K562 (cell line): Measurements from ENCODE around the gene ZMYND8.

Experiments used
- BRD4 ChIP-seq: fragments of 200-600 bp; sonication (generic); IDR thresholded peaks from 2 replicates; pipeline ENCODE4 v1.6.1; 2017; ENCODE audit warnings: inconsistent platforms
- EP300 ChIP-seq: IDR thresholded peaks from 2 replicates; pipeline ENCODE4 v1.6.1; 2012; ENCODE audit warnings: low read length, improper control_type of control experiment
- JUND ChIP-seq, 2 experiments: IDR thresholded peaks; 2 replicates in 1 of 2; 3 replicates in 1 of 2; pipeline ENCODE4 v1.6.1; 2011; ENCODE audit warnings: borderline replicate concordance in 2 of 2, low read depth in 2 of 2, low read length in 2 of 2, improper control_type of control experiment in 1 of 2, missing biosample characterization in 1 of 2, missing genetic modification characterization in 1 of 2, missing genetic modification reagents in 1 of 2
- MEF2A ChIP-seq: IDR thresholded peaks from 2 replicates; pipeline ENCODE4 v1.6.1; 2011; ENCODE audit warnings: low read depth, mild to moderate bottlenecking, low read length, moderate library complexity; ENCODE audit not compliant: control insufficient read depth
- POLR2A ChIP-seq: fragments of 450-650 bp; conservative IDR thresholded peaks from 2 replicates; pipeline ENCODE4 v1.6.1; 2016
- POU5F1 ChIP-seq: fragments of 150-350 bp; IDR thresholded peaks from 2 replicates; pipeline ENCODE4 v1.6.1; 2014; ENCODE audit warnings: borderline replicate concordance, low read length, low read depth, mild to moderate bottlenecking; ENCODE audit not compliant: partially characterized antibody
- TF ChIP-seq, protein P1 (sequence below): fragments of 250-450 bp; sonication (Bioruptor Pico); IDR thresholded peaks from 2 replicates; pipeline ENCODE4 v1.4.0; 2020; ENCODE audit warnings: mild to moderate bottlenecking
- TF ChIP-seq, protein P2 (sequence below): sonication (generic); formaldehyde crosslinking; IDR thresholded peaks from 2 replicates; pipeline ENCODE4 v1.5.0; 2020; ENCODE audit warnings: missing genetic modification reagents

DNA sequence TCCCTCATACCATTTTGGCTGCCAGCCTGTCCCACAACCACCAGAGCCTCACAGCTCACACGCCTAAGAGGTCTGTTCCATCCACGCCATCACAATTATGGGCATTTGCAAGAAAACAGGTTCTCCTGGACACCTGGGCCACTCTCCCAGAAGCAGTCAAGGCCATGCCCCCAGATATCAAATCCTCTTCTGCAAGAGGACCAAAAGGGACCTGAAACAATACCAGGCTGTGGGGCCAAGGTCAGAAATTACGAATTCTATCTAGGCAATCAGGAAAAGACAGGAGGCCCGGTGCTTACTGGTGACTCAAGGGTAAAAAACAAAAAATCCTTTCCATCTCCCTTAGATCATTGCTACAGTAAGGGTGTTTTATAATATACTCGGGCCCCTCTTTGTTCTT, 69.8 kb downstream of the ZMYND8 start:
- no peak for TF ChIP-seq BRD4
- no peak for TF ChIP-seq POU5F1
- no peak for TF ChIP-seq POLR2A
- TF ChIP-seq JUND (IDR thresholded peaks at IDR 0.05; ENCODE audit: borderline replicate concordance, low read depth, low read length) = no peak
- no peak for TF ChIP-seq JUND (tag; IDR thresholded peaks at IDR 0.05; ENCODE audit: borderline replicate concordance, low read depth, low read length)
- TF ChIP-seq MEF2A = no peak
- TF ChIP-seq, protein P1, sequence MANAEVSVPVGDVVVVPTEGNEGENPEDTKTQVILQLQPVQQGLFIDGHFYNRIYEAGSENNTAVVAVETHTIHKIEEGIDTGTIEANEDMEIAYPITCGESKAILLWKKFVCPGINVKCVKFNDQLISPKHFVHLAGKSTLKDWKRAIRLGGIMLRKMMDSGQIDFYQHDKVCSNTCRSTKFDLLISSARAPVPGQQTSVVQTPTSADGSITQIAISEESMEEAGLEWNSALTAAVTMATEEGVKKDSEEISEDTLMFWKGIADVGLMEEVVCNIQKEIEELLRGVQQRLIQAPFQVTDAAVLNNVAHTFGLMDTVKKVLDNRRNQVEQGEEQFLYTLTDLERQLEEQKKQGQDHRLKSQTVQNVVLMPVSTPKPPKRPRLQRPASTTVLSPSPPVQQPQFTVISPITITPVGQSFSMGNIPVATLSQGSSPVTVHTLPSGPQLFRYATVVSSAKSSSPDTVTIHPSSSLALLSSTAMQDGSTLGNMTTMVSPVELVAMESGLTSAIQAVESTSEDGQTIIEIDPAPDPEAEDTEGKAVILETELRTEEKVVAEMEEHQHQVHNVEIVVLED = no peak
- TF ChIP-seq EP300 = no peak
- TF ChIP-seq, protein P2, sequence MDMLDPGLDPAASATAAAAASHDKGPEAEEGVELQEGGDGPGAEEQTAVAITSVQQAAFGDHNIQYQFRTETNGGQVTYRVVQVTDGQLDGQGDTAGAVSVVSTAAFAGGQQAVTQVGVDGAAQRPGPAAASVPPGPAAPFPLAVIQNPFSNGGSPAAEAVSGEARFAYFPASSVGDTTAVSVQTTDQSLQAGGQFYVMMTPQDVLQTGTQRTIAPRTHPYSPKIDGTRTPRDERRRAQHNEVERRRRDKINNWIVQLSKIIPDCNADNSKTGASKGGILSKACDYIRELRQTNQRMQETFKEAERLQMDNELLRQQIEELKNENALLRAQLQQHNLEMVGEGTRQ = no peak
